Tibial nerve (tissue), 4 donors: Measurements from ENCODE around the gene RCC2. TPM values are rescaled to one million over a fixed set of nuclear protein-coding genes. Genes with fewer than 3 reads are reported as not detected.
"Not testable (repeated sequence)": the region's sequence is repeated elsewhere in the genome, so short reads cannot be mapped to it uniquely, and the experiment has no call there.

Experiments
- DNase-seq, 2 donors: peaks; one replicate each; pipeline ENCODE4 v3.0.0-alpha.2; 2019; ENCODE audit warnings: low spot score in 2 of 2
- H3K27ac ChIP-seq, 4 donors: fragments of 200-600 bp; sonication (generic) in 3 of 4; one replicate each; pipeline ENCODE4 v1.5.1; 2017 to 2019; ENCODE audit warnings: mild to moderate bottlenecking in 1 of 4
- H3K27me3 ChIP-seq, 2 donors: fragments of 200-600 bp; sonication (generic) in 1 of 2; one replicate each; pipeline versions ENCODE4 v1.5.1 to v1.6.0; 2017 to 2019
- H3K36me3 ChIP-seq, 3 donors: fragments of 200-600 bp; sonication (generic); one replicate each; pipeline ENCODE4 v1.5.1; 2018 to 2019
- H3K4me1 ChIP-seq, 4 donors: fragments of 200-600 bp; sonication (generic) in 3 of 4; one replicate each; pipeline ENCODE4 v1.5.1; 2017 to 2019
- H3K4me3 ChIP-seq, 4 donors: fragments of 200-600 bp; sonication (generic) in 3 of 4; one replicate each; pipeline ENCODE4 v1.5.1; 2017 to 2019; ENCODE audit warnings: mild to moderate bottlenecking in 1 of 4, moderate library complexity in 1 of 4
- H3K9me3 ChIP-seq, 4 donors: fragments of 200-600 bp; sonication (generic) in 3 of 4; one replicate each; pipeline ENCODE4 v1.5.1; 2017 to 2019
- CTCF ChIP-seq, 5 experiments: fragments of 200-600 bp in 3 of 5; fragments of 450-650 bp in 2 of 5; sonication (generic) in 3 of 5; IDR thresholded peaks; one replicate each; pipeline ENCODE4 v1.5.1; 2016 to 2019; ENCODE audit warnings: antibody characterized with exemption in 5 of 5, mild to moderate bottlenecking in 3 of 5, moderate library complexity in 2 of 5
- EP300 ChIP-seq, 2 donors: sonication (generic); formaldehyde crosslinking; IDR thresholded peaks; one replicate each; pipeline ENCODE4 v1.6.1; 2017; ENCODE audit warnings: antibody characterized with exemption in 2 of 2, mild to moderate bottlenecking in 1 of 2
- POLR2A ChIP-seq, 2 donors: fragments of 450-650 bp; IDR thresholded peaks; one replicate each; pipeline ENCODE4 v1.6.1; 2017; ENCODE audit warnings: antibody characterized with exemption in 2 of 2, mild to moderate bottlenecking in 2 of 2, moderate library complexity in 2 of 2
- WGBS, 2 donors: methylation state at CpG; one replicate each; pipeline ENCODE4 v1.1.5; 2018; 5-methylcytosine and 5-hydroxymethylcytosine counted together
- total RNA-seq, 4 donors: library from RNA; depleted of rRNA; stranded (reverse); fragments of >200 nt; gene quantifications; one replicate each; pipeline ENCODE4 v1.1.0, GENCODE V29; 2016

Gene RCC2
- total RNA-seq, 4 donors from 2014 or later: 27.1 to 44.1 (median 30.1) TPM

GRCh38 chr1:17458794-17459193 is 19.3 kb upstream of the RCC2 start:
- Histone ChIP-seq H3K36me3 (no peaks in the 10 kb centered on the region), H3K4me1 (no peaks in the 10 kb centered on the region), H3K4me3 (no peak overlapping the region), H3K27me3 (peaks cover 0 to 8% of the 10 kb centered on the region in 2 donors), H3K9me3 (no peaks in the 10 kb centered on the region), H3K27ac (no peak overlapping the region)
- no peak for DNase-seq
- TF ChIP-seq CTCF (IDR thresholded peaks at IDR 0.05) (no peak), POLR2A (IDR thresholded peaks at IDR 0.05) (no peak), EP300 (IDR thresholded peaks at IDR 0.05) (no peak)
- WGBS, 2 donors: 74 to 93% methylated on average over 1 of the region's 1 CpG

DNA sequence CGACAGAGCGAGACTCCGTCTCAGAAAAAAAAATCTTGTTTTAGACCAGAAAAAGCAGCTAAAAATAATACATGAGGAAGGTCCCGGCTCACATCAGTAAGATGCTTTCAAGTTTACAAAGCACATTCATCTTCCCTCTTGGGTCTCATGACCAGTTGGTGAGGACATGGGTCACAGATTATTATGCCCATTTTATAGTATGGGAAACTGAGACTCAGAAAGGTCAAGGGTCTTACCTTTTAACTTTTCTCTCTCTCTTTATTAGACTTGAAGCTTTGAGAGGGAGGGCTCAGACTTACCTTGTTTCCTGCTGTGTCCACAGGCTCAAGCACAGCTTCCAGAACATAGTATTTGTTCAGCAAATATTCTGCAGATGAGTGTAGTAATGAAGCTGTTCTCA is 13.2 kb upstream of the RCC2 start:
- DNase-seq: no peak
- Histone ChIP-seq H3K4me1 (no peaks in the 10 kb centered on the region), H3K36me3 (no peaks in the 10 kb centered on the region), H3K27ac (no peak overlapping the region), H3K4me3 (no peak overlapping the region), H3K9me3 (no peaks in the 10 kb centered on the region), H3K27me3 (peaks cover 0 to 4% of the 10 kb centered on the region in 2 donors)
- 67 to 69% methylated on average over 4 of the region's 4 CpGs for WGBS, 2 donors
- TF ChIP-seq POLR2A (IDR thresholded peaks at IDR 0.05): no peak
- TF ChIP-seq EP300 (IDR thresholded peaks at IDR 0.05): no peak
- TF ChIP-seq CTCF (IDR thresholded peaks at IDR 0.05): no peak

GRCh38 chr1:17452203-17452602 is 12.7 kb upstream of the RCC2 start:
- not testable (repeated sequence) for H3K4me3 ChIP-seq, H3K9me3 ChIP-seq, DNase-seq, H3K27ac ChIP-seq, H3K36me3 ChIP-seq, H3K27me3 ChIP-seq, H3K4me1 ChIP-seq
- 46 to 54% methylated on average over 10 of the region's 10 CpGs for WGBS, 2 donors

GRCh38 chr1:17451731-17452130 is 12.3 kb upstream of the RCC2 start:
- H3K27me3 ChIP-seq: peaks cover 0 to 4% of the 10 kb centered on the region in 2 donors
- no peak overlapping the region for H3K4me3 ChIP-seq
- no peaks in the 10 kb centered on the region for H3K9me3 ChIP-seq
- H3K36me3 ChIP-seq: no peaks in the 10 kb centered on the region
- WGBS, 2 donors: 68 to 77% methylated on average over 7 of the region's 7 CpGs
- no peak for DNase-seq
- no peak overlapping the region for H3K27ac ChIP-seq
- H3K4me1 ChIP-seq: no peaks in the 10 kb centered on the region
- TF ChIP-seq POLR2A (IDR thresholded peaks at IDR 0.05): no peak
- no peak for TF ChIP-seq EP300 (IDR thresholded peaks at IDR 0.05)
- TF ChIP-seq CTCF (IDR thresholded peaks at IDR 0.05): no peak

GRCh38 chr1:17447501-17447992 is 8.1 kb upstream of the RCC2 start:
- TF ChIP-seq CTCF (IDR thresholded peaks at IDR 0.05): no peak
- no peak for TF ChIP-seq POLR2A (IDR thresholded peaks at IDR 0.05)
- peak in 1 of 2 donors; percentile 32 for TF ChIP-seq EP300 (IDR thresholded peaks at IDR 0.05)
- 74 to 85% methylated on average over 12 of the region's 12 CpGs for WGBS, 2 donors
- Histone ChIP-seq H3K27me3 (no peaks in the 10 kb centered on the region), H3K4me1 (no peaks in the 10 kb centered on the region), H3K36me3 (no peaks in the 10 kb centered on the region), H3K4me3 (no peak overlapping the region), H3K9me3 (no peaks in the 10 kb centered on the region), H3K27ac (no peak overlapping the region)
- DNase-seq: peak; percentile 38 to 44

DNA sequence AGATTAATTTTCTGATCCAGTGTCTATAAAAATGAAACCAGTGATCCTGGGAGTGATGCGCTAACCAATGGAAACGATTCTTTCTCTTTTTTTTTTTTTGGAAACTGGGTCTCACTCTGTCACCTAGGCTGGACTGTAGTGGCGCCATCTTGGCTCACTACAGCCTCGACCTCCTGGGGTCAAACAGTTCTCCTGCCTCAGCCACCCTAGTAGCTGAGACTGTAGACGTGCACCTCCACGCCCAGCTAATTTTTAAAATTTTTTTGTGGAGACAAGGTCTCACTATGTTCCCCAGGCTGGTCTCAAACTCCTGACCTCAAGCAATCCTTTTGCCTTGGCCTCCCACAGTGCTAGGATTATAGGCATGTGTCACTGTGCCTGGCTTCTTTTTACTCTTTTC is 3.4 kb upstream of the RCC2 start:
- H3K27me3 ChIP-seq: no peaks in the 10 kb centered on the region
- no peak overlapping the region for H3K4me3 ChIP-seq
- no peak overlapping the region for H3K27ac ChIP-seq
- H3K9me3 ChIP-seq: no peaks in the 10 kb centered on the region
- H3K4me1 ChIP-seq: peaks cover 0 to 16% (median 3%) of the 10 kb centered on the region in 4 donors
- H3K36me3 ChIP-seq: no peaks in the 10 kb centered on the region
- DNase-seq: no peak
- TF ChIP-seq EP300 (IDR thresholded peaks at IDR 0.05) (no peak), CTCF (IDR thresholded peaks at IDR 0.05) (no peak), POLR2A (IDR thresholded peaks at IDR 0.05) (no peak)
- WGBS, 2 donors: 82 to 87% methylated on average over 6 of the region's 6 CpGs
